H9 (cell line): ENCODE data around the gene STX1A. TPM values are rescaled to one million over a fixed set of nuclear protein-coding genes. Genes with fewer than 3 reads are reported as not detected.

Source experiments
- DNase-seq: peaks from one replicate; pipeline ENCODE4 v3.0.0-alpha.2; 2017
- H2AFZ ChIP-seq: one replicate; pipeline ENCODE4 v1.6.1; 2013; ENCODE audit warnings: mild to moderate bottlenecking, low read length, control low read depth, moderate library complexity
- H2AK5ac ChIP-seq: 2 replicates; pipeline ENCODE4 v1.6.1; 2013; ENCODE audit warnings: low read length, control low read depth, mixed read lengths; ENCODE audit not compliant: insufficient read length
- H2BK120ac ChIP-seq: one replicate; pipeline ENCODE4 v1.6.1; 2013; ENCODE audit warnings: low read depth, mild to moderate bottlenecking, low read length, control low read depth, inconsistent platforms; ENCODE audit not compliant: poor library complexity, severe bottlenecking
- H2BK12ac ChIP-seq: 2 replicates; pipeline ENCODE4 v1.6.1; 2013; ENCODE audit warnings: low read length, control low read depth, mixed read lengths, low read depth; ENCODE audit not compliant: insufficient read length
- H2BK15ac ChIP-seq: 2 replicates; pipeline ENCODE4 v1.6.1; 2013; ENCODE audit warnings: low read depth, low read length, control low read depth
- H2BK20ac ChIP-seq: one replicate; pipeline ENCODE4 v1.6.1; 2013; ENCODE audit warnings: low read depth, mild to moderate bottlenecking, low read length, control low read depth, inconsistent platforms; ENCODE audit not compliant: poor library complexity, severe bottlenecking
- H2BK5ac ChIP-seq: 2 replicates; pipeline ENCODE4 v1.6.1; 2013; ENCODE audit warnings: low read length, control low read depth, mixed read lengths; ENCODE audit not compliant: insufficient read length
- H3K14ac ChIP-seq: 2 replicates; pipeline ENCODE4 v1.6.1; 2013; ENCODE audit warnings: low read length, control low read depth; ENCODE audit not compliant: insufficient read depth
- H3K18ac ChIP-seq: 2 replicates; pipeline ENCODE4 v1.6.1; 2013; ENCODE audit warnings: low read depth, mild to moderate bottlenecking, mixed read lengths, low read length, control low read depth; ENCODE audit not compliant: insufficient read length
- H3K23ac ChIP-seq: 2 replicates; pipeline ENCODE4 v1.6.1; 2013; ENCODE audit warnings: low read length, control low read depth, mixed read lengths, low read depth; ENCODE audit not compliant: insufficient read length
- H3K23me2 ChIP-seq: 2 replicates; pipeline ENCODE4 v1.6.1; 2013; ENCODE audit warnings: low read depth, mild to moderate bottlenecking, mixed read lengths, low read length, control low read depth; ENCODE audit not compliant: insufficient read length, poor library complexity, severe bottlenecking
- H3K27ac ChIP-seq: 2 replicates; pipeline ENCODE4 v1.5.1; 2013; ENCODE audit warnings: low read length, control low read depth, mixed read lengths, low read depth; ENCODE audit not compliant: insufficient read length
- H3K27me3 ChIP-seq: 2 replicates; pipeline ENCODE4 v1.6.1; 2013; ENCODE audit warnings: low read length, control low read depth, inconsistent platforms; ENCODE audit not compliant: insufficient read depth
- H3K4ac ChIP-seq: 2 replicates; pipeline ENCODE4 v1.6.1; 2013; ENCODE audit warnings: low read depth, mild to moderate bottlenecking, control low read depth, inconsistent platforms, low read length, moderate library complexity
- H3K4me1 ChIP-seq: 2 replicates; pipeline ENCODE4 v1.6.1; 2013; ENCODE audit warnings: low read length, control low read depth, inconsistent platforms; ENCODE audit not compliant: insufficient read depth
- H3K4me2 ChIP-seq: 2 replicates; pipeline ENCODE4 v1.6.1; 2013; ENCODE audit warnings: low read length, control low read depth, mixed read lengths; ENCODE audit not compliant: insufficient read length, insufficient read depth
- H3K56ac ChIP-seq: 2 replicates; pipeline ENCODE4 v1.6.1; 2013; ENCODE audit warnings: low read depth, mild to moderate bottlenecking, mixed read lengths, low read length, control low read depth; ENCODE audit not compliant: insufficient read length
- H3K79me1 ChIP-seq: 2 replicates; pipeline ENCODE4 v1.6.1; 2013; ENCODE audit warnings: low read depth, mild to moderate bottlenecking, moderate library complexity, low read length, control low read depth, inconsistent platforms; ENCODE audit not compliant: insufficient read depth, poor library complexity, severe bottlenecking
- H3K79me2 ChIP-seq: 2 replicates; pipeline ENCODE4 v1.6.1; 2013; ENCODE audit warnings: low read length, control low read depth, inconsistent platforms; ENCODE audit not compliant: insufficient read depth
- H3K9ac ChIP-seq: 2 replicates; pipeline ENCODE4 v1.6.1; 2013; ENCODE audit warnings: low read length, control low read depth, mixed read lengths; ENCODE audit not compliant: insufficient read length; ENCODE audit errors: extremely low read depth
- H3K9me3 ChIP-seq: one replicate; pipeline ENCODE4 v1.6.1; 2013; ENCODE audit warnings: low read depth, low read length, inconsistent platforms; ENCODE audit not compliant: control insufficient read depth
- H3T11ph ChIP-seq: one replicate; pipeline ENCODE4 v1.6.1; 2013; ENCODE audit warnings: mild to moderate bottlenecking, low read length, control low read depth, inconsistent platforms
- H4K20me1 ChIP-seq: one replicate; pipeline ENCODE4 v1.6.1; 2013; ENCODE audit not compliant: control insufficient read depth, insufficient read length, insufficient read depth
- H4K5ac ChIP-seq: 2 replicates; pipeline ENCODE4 v1.6.1; 2013; ENCODE audit warnings: low read depth, mild to moderate bottlenecking, mixed read lengths, low read length, control low read depth; ENCODE audit not compliant: insufficient read length
- H4K8ac ChIP-seq: replicated peaks from 2 replicates; pipeline ENCODE4 v1.6.1; 2013; ENCODE audit warnings: low read length, control low read depth, mixed read lengths, low read depth; ENCODE audit not compliant: insufficient read length
- H4K91ac ChIP-seq: 2 replicates; pipeline ENCODE4 v1.6.1; 2013; ENCODE audit warnings: low read depth, mild to moderate bottlenecking, moderate library complexity, mixed read lengths, low read length, control low read depth; ENCODE audit not compliant: insufficient read length
- H3K27ac Mint-ChIP-seq, 3 experiments: 2 replicates in 2 of 3; 3 replicates in 1 of 3; pipeline ENCODE4 v1.8.0; 2020 to 2021; ENCODE audit warnings: mixed read lengths in 3 of 3, mild to moderate bottlenecking in 1 of 3, moderate library complexity in 1 of 3
- H3K27me3 Mint-ChIP-seq: 2 replicates; pipeline ENCODE4 v1.8.0; 2021; ENCODE audit warnings: low read depth, mild to moderate bottlenecking, moderate library complexity, mixed read lengths
- H3K36me3 Mint-ChIP-seq, 3 experiments: 2 replicates in 2 of 3; 3 replicates in 1 of 3; pipeline ENCODE4 v1.8.0; 2020 to 2021; ENCODE audit warnings: low read depth in 3 of 3, mixed read lengths in 3 of 3; ENCODE audit not compliant: insufficient read depth in 1 of 3
- H3K4me1 Mint-ChIP-seq, 2 experiments: 2 replicates each; pipeline ENCODE4 v1.8.0; 2020; ENCODE audit warnings: mixed read lengths in 2 of 2
- H3K4me3 Mint-ChIP-seq, 2 experiments: 2 replicates in 1 of 2; 3 replicates in 1 of 2; pipeline ENCODE4 v1.8.0; 2020 to 2021; ENCODE audit warnings: mild to moderate bottlenecking in 2 of 2, mixed read lengths in 2 of 2, moderate library complexity in 1 of 2
- H3K9me3 Mint-ChIP-seq, 2 experiments: 2 replicates in 1 of 2; 3 replicates in 1 of 2; pipeline ENCODE4 v1.8.0; 2020; ENCODE audit warnings: mild to moderate bottlenecking in 2 of 2, mixed read lengths in 2 of 2, moderate library complexity in 1 of 2
- CTCF ChIP-seq: fragments of 200-600 bp; sonication (generic); conservative IDR thresholded peaks from 3 replicates; pipeline ENCODE4 v1.8.0; 2021; ENCODE audit warnings: antibody characterized with exemption, mild to moderate bottlenecking
- WGBS: extraction: QIAGEN DNeasy Blood & Tissue Kit; methylation state at CpG from one replicate; pipeline ENCODE4 v1.1.7; 2013; ENCODE audit warnings: missing lambda C conversion rate, low lambda C conversion rate, mixed read lengths; ENCODE audit not compliant: insufficient read length; ENCODE audit errors: extremely low coverage; 5-methylcytosine and 5-hydroxymethylcytosine counted together
- total RNA-seq: library from RNA; stranded (reverse); gene quantifications from 2 replicates; pipeline ENCODE4 v1.2.1, GENCODE V29; 2021

The STX1A gene
- total RNA-seq, 1 experiment from 2014 or later, result 10.1 TPM

DNA sequence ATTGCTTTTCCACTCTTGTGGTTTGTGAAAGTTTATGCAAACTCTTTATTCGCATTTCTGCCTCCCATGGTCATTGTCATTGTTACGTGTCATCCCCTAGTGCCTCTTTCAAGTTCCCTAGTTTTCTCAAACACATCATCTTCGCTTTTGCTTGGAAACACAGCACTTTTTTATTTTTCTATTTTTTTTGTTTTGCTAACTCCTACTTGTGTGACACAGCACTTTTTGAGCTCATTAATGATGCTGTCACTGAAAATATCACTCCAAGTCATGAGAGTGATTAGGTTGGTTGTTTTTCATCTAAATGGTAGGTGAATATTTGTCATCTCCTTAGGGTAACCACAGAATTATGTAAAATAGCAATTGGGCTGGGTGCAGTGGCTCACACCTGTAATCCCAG is 8.5 kb upstream of the STX1A start:
- Histone ChIP-seq H4K5ac (no peak overlapping the region), H3K4me2 (no peak overlapping the region), H2BK12ac (no peak overlapping the region), H3K14ac (no peak overlapping the region), H3K9ac (no peak overlapping the region), H3K79me1 (no peaks in the 10 kb centered on the region), H3K4ac (no peak overlapping the region), H3K79me2 (no peaks in the 10 kb centered on the region), H3T11ph (no peak overlapping the region), H3K56ac (no peak overlapping the region), H3K23ac (no peak overlapping the region), H3K27ac (no peak overlapping the region), H2BK15ac (no peak overlapping the region), H3K9me3 (no peaks in the 10 kb centered on the region), H2BK120ac (no peak overlapping the region), H2AFZ (no peak overlapping the region), H2AK5ac (no peak overlapping the region), H4K20me1 (no peaks in the 10 kb centered on the region), H3K4me1 (no peaks in the 10 kb centered on the region), H2BK5ac (no peak overlapping the region), H3K23me2 (no peaks in the 10 kb centered on the region), H4K91ac (no peak overlapping the region), H4K8ac (no peak overlapping the region), H3K27me3 (no peaks in the 10 kb centered on the region), H2BK20ac (no peak overlapping the region), H3K18ac (no peak overlapping the region)
- Mint-ChIP-seq H3K4me3 (no peak overlapping the region), H3K9me3 (no peaks in the 10 kb centered on the region), H3K4me1 (peaks cover 9 to 13% of the 10 kb centered on the region in 2 experiments), H3K36me3 (no peaks in the 10 kb centered on the region), H3K27ac (no peak overlapping the region; a peak in 1 of 7 replicates), H3K27me3 (peaks cover 2% of the 10 kb centered on the region)
- no peak for TF ChIP-seq CTCF
- DNase-seq, result no peak
- WGBS, result no CpG with 5 or more reads among the region's 3 CpGs
